ENCODE results near the gene WRAP53.

GRCh38 chr17:7655541-7655840, 32.8 kb upstream of the WRAP53 start:
- no peak for TF ChIP-seq CTCF (CRISPR knock-in tag; IDR thresholded peaks at IDR 0.05)
- no peak for TF ChIP-seq POLR2A (IDR thresholded peaks at IDR 0.05; ENCODE audit: insufficient read depth in 1 of 2, low read depth in 2 of 2, low read length in 2 of 2)
- no peak for TF ChIP-seq SIN3A (IDR thresholded peaks at IDR 0.05; ENCODE audit: borderline replicate concordance, low read depth, low read length)
- TF ChIP-seq ZNF709 (CRISPR knock-in tag; IDR thresholded peaks at IDR 0.05), result no peak
- no peak for TF ChIP-seq ZNF138 (CRISPR knock-in tag; IDR thresholded peaks at IDR 0.05; ENCODE audit: low read depth)
- TF ChIP-seq ZBED4 (CRISPR knock-in tag; IDR thresholded peaks at IDR 0.05; ENCODE audit: borderline replicate concordance), result no peak
- no peak for TF ChIP-seq BCL3 (CRISPR knock-in tag; IDR thresholded peaks at IDR 0.05)
- TF ChIP-seq BRF2 (CRISPR knock-in tag; IDR thresholded peaks at IDR 0.05), result no peak
- TF ChIP-seq, protein P1, sequence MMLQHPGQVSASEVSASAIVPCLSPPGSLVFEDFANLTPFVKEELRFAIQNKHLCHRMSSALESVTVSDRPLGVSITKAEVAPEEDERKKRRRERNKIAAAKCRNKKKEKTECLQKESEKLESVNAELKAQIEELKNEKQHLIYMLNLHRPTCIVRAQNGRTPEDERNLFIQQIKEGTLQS (CRISPR knock-in tag; IDR thresholded peaks at IDR 0.05), result no peak
